TTC549 (cell line): Measurements from ENCODE around the gene MYOF.
"Not testable (repeated sequence)": the region's sequence is repeated elsewhere in the genome, so short reads cannot be mapped to it uniquely, and the experiment has no call there.

Experiments used
- FAIRE-seq: peaks from 2 replicates; lab custom pipeline; 2012; peaks lifted over from hg19 to GRCh38; lab: Jason Lieb, UNC

Gene MYOF

DNA sequence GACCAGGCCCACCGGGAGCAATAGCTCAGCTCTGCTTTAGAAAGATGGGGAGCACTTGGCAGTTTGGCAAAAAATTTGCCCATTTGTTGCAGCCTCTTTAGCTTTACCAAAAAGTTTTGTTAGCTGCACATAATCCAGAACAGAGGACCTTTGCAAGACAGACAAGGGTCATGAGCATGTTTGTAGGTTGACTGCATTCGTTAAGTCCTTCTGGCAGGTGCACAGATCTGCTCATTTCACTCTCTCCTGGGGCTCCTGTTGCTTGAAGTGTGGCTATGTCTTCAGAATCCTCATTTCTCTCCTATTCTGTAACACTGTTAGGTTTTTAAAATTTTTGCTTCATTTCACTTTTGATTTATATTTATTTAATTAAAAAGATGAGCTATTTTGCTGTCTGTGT, 96.8 kb downstream of the MYOF start:
- FAIRE-seq, result no peak

DNA sequence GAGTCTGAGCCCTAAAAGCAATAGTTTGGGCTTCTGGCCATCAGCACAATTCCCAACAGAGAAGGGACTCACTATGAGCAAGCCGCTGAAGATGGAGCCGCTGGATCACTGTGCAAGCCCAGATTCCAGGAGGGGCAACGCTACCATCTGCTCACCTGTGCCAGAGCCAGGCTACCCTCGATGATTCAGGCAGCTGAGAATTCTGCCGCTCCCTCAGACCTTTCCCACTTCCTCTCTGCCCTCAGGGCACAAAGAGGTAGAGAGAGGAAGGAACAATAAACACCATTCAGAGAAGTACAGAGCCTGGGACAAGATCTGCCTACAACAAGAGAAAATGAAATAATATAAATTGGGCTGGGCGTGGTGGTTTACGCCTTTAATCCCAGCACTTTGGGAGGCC, 98.1 kb downstream of the MYOF start:
- FAIRE-seq, result no peak

DNA sequence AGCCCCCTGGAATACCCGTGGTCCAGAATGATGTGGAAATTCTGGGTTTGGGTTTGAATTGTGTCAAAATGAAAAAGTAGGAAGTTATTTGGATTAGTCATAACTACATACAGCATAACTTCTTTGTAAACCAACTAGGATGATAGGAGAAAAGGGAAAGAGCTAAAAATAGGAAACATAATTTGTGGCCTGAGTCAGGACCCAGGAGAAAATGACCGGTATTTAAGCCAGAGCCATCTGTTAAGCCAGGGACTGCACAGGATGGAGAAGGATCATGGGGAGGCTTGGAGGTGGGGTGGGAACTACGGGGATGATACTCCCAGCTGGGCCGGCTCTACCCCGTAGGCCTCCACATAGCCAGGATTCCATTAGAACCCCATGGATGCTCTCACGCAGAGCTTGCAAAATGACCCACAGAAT, 98.6 kb downstream of the MYOF start:
- FAIRE-seq, result no peak

DNA sequence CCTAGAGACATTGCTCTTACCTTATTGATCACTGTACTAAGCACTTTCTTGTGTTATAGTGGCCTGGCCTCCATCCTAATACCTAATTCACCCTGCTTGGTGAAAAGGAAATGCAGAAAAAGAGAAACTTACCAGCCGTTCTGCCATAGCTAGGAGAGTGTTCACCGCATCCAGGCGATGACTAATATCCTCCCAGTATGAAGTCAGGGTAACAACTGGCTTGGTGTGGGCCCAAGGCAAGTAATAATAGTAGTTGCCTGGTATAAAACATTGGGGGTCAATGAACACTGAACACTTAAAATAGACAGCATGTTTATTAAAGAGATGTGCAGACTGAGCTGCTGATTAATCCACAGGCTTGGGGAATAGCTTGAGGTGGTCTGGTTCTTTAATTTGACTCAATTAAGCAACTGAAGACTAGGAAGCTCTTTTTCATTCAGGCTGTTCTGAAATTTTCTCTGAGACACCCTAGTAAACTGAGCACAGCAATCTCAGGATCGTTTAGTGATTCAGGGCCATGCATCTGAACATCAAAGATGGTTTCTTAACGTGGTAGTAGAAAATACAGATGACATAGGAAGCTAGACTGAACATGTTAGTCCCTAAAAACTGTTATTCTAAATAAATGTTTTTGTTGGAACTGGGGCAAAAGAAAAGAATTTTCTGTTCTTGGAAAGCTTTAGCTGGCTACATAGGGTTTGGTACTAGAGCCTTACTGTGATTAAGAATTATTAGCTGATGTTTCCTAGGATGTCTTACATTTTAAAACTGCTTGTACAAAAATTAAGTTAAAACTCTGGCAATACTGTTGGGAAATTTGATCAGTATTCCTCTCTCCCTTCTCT, 102.2 kb downstream of the MYOF start:
- FAIRE-seq, result no peak

DNA sequence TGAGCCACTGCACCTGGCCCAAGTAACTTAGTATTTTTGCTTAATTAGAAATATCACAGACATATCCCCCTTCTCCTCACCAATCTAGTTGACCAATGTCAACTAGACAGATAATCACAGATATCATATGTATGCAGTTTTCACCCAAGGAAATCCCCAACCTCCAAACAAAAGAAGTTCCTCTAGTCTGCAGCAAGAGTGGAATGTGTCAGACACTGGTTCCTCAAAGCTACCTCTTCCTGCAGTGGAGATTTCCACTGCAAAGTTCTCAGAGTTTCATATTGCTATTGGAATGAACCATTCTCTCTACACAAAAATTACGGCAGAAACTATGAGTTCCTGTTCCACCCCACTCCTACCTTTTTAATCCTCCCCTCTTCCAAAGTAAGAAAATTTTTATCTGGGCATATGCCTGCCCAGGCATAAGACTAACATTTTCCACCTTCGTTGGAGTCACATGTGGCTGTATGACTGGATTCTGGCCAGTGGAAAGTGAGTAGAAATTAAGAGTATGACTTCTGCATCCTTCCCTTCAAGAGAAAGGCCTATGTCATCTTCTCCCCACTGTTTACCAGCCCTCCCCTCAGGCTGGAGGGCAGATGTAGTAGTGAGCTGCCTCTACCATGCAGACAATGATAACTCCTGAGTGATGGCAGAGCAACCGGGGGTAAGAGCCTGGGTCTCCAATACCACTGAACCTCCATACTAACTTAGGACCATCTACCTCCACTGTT, 103.0 kb downstream of the MYOF start:
- FAIRE-seq, result no peak

DNA sequence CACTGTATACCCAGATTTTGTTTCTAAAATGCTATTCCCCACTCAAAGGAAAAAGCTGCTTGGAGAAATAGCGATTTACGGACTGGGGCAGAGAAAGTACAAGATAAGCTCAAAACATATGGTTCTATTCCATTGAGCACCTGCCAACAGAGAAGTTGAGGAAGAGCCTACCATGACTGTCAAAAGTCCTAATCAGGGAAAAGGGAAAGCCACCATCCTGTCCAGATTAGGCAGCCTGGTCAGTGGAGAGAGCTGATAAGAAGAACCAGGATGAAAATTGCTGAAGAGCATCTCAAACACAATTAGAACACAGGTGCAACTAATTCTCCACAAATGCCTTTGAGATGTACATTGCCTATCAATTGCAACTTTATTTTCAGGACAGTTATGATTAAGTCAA, 104.1 kb downstream of the MYOF start:
- FAIRE-seq, result no peak

DNA sequence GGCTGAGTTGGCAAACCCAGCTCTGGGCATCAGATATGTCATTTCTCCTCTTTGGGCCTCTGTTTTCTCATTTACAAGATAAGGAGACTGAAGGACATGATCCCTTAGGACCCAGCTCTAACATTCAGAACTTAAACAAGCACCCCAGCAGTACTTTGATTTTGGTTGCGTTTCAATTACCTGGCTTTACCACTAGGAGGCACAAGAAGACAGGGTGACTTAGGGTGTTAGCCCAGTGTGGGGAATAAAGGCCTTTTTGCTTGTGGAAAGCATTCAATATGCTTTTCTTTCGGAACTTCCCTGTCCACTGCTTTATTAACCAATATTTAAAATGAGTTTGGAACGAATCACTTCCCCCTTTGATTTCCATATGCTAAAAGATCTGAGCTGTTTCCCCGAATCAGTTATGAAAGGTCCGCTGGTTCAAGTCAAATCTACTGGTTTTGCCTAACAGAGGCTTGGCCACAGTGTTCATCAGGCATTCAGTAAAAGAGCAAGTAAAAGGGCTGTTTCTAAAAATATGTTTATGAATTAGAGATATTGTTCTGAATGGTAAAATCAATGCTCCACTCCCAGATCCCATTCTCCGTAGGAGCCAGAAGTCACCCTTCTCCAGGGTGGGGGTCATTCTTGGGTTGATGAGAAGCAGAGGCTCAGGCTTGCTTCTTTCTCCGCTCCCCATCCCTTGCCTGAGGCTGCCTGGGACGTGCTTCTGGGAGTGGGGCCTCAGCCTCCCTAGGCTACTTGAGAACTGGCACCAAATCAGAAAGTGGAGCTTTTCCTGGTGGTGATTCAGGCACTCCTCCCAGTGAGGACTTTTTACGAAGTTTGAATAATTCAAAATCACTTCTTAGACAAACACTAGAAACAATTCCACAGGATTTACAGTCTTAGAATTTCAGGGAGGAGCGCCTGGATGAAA, 105.5 kb downstream of the MYOF start:
- FAIRE-seq, result peak; percentile 60

DNA sequence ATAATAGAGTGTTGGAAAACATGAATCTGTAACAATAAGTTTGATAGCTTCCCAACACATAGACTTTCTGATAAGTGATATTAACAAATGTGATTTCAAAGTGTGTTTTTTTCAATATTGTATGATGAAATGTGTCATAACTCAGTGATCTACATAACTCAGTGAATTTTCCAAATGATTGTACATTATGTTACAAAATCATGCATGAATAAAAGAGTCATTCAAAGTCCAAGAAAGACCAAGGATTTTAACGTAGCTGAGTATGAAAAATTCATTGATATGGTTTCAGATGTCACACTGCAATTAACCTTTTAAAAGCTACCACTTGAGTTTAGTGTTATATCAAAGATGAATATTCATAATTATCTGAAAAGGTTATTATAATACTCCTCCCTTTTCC, 111.2 kb downstream of the MYOF start:
- no peak for FAIRE-seq

DNA sequence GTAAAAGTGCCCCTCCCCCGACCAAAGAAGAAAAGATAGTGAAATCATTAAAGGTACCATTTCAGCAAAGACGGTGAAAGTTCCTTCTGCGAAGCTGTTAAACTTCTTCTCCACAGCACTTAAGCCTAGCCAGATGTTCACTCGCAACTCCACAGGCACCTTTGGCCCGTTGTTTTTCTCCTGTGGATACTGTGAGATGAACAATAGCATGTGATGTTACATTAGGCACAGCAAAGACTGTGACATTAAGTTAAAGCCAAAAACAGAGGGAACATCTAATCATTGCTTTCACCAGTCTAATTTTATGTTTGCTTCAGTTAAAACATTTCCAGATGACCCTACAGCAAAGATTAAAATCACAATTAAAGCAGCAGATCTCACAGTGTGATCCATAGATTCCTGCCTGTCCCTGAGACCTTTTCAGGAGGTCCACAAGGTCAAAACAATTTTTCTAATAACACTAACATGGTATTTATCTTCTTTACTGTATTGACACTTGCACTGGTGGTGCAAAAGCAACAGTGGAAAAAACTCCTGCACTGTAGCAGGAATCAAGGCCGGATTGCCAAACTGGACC, 112.5 kb downstream of the MYOF start:
- FAIRE-seq, result no peak

DNA sequence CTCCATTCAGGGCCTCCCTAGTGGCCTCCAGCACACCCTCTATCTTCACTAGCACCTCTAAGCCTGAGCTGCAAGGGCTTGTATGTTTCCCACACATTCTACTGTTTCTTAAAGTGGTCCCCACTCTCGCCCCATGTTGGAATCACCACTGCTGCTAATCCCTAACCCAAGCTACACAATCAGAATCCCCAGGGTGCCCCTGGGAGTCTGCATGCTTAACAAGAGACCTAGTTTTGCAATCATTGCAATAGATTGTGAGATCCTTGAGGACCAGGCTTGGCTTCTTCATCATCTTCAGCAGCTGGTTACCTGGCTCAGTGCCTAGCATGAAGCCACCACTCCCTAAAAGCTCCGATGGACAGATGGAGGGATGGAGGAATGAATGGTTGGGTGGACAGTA, 113.9 kb downstream of the MYOF start:
- FAIRE-seq, result no peak

DNA sequence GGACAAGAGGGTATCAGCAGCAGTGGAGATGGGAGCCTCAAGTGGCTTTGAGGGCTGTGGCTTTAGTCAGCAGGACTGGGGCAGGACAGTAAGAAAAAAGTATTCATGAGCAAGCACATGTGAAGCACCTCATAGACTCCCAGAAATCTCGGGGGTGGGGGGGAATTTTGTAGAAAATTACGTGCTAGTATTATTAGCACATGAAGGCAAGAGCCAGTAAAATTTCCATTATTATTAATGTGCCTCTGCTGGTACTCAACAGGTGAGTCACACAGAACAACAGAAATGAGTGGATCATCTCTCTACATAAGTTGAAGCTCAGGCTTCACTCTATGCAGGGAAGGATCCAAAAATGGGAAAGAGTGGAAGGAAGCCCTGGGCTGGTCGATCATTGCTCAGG, 114.5 kb downstream of the MYOF start:
- FAIRE-seq, result no peak

DNA sequence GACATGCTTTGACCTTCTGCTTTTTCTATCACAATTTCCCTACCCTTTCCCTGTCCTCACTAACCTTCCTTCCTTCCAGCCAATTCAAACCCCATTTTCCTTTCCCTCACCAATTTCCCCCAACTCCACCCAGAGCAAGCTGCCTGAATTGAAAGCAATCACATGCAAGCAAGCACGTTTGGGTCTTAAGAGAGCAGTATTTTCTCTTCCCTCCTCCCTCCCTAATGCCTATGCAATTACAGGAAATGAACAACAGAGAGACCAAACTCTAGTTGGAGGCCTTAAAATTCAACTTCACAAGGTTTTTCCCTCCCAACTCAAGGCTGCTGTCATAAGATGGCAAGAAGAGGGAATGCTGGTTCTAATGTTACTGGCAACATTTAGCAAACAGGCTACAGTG, 117.2 kb downstream of the MYOF start:
- no peak for FAIRE-seq

DNA sequence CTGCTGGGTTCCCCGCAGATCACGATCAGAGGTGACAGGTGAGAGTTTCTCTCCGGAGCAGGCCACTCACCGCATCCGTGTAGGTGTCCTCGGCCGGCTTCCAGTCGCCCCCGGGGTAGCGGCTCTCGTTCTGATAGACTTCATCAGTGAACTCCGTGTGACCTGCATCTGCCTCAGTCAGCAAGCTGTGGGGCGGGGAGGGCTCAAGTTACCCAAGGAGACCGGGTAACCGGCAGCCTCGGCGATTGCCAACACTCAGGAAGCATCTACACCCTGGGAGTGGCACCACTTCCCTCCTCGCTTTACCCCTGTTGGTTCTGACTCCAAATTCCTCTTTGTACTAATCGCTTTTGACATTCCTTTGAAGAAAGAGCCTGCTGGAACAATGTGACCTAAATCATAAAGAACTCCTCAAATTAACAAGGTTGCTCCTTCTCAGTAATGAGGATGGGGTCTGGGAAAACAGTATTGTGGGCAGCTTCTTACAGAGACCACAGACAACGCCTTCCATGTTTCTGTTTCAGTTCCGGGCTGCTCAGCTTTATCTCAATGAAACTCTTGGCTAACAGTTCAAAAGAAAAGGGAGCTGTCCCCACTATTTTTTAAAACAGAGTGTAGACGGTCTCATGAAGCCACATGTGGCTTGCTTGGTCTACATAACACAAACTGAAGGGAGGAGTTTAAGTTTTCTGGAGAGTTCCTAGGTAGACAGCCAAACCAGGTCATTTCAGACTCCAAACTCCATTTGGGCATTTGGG, 118.1 kb downstream of the MYOF start:
- no peak for FAIRE-seq

DNA sequence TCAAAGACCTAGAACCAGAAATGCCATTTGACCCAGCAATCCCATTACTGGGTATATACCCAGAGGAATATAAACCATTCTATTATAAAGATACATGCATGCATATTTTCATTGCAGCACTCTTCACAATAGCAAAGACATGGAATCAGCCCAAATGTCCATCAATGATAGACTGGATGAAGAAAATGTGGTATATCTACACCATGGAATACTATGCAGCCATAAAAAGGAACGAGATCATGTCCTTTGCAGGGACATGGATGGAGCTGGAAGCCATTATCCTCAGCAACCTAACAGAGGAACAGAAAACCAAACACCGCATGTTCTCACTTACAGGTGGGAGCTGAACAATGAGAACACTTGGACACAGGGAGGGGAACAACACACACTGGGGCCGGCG, 123.7 kb downstream of the MYOF start:
- FAIRE-seq, result not testable (repeated sequence)

DNA sequence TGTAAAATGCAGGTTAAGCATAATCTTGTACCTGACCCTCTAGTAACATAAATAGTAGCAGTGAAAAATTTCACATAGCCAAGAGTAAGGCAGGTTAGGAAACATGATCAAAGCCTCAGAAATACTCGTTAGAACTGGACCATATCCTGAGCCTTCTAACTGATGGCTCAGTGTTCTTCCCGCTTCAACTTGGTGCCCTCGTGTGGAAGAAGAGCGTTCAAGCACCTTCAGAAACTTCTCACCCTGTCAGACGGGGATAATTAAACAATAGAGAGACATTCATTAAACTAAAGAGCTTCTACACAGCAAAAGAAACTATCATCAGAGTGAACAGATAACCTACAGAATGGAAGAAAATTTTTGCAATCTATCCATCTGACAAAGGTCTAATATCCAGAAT, 124.5 kb downstream of the MYOF start:
- FAIRE-seq, result peak; percentile 73

DNA sequence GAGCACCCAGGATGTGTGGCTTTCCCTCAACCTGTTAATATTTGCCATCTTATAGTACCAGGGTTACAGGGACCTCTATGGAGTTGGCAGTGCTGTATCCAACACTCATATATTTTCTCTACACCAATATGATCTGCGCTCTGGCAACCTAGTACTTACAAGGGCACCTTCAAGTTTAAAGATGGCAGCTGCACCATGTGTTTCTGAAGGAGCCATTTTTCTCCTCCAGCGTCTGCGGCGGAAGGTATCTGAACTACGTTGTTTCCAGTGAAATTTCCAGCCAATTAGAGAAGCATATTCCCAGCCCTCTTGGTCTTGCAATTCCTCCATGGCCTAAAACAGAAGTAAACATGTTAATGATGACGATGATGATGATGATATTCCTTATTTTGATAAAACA, 125.6 kb downstream of the MYOF start:
- FAIRE-seq, result no peak

DNA sequence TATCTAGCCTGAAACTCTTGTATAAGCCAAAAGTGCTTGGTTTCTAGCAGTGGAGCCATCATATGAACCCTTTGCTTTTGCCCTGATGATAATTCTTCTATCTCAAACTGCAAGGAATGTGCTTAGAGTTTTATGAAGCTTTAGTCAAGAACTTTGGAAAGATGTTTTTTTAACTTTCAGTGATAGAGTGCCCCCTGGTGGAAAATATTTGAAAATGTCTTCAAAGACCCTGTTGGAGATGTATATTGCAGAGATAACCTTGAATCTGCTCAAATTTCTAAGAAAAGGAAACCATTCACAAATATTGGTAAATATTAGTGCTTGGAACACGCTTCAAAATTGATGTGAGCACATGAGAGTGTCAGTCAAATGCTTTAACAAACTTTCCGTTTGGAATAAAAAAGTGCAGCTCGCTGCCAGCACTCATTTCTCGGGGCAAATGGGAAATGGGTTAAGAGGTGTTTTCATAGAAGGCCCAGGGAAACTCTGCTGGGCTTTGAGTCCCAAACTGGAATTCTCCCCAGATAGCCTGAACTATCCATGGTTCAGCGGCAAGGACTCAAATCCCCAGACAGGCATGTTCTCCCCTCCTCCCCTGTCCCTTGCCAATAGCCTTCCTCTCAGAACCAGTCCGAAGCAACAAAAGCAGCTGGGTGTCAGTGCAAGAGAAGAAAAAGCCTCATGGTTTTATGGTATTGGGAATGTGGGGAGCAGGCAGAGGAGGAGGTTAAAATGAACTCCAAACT, 129.3 kb downstream of the MYOF start:
- peak; percentile 90 for FAIRE-seq

DNA sequence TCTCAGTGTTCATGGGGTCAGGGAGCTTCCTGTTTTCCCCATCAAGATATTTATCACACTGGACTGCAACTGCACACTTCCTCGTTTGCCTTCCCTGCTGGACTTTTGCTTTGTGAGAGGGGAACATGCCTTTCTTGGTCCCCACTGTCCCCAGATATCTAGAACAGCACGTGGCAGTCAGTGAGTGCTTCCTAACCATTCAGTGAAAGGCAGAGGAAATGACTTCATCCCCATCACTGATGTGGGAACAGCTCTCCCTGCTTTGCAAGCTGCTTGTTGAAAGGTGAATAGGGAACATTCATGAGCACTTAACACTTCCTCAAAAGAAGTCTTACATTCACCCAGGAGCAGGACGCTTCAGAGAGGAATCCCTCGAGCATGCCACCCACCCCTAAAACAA, 135.4 kb downstream of the MYOF start:
- FAIRE-seq, result no peak

DNA sequence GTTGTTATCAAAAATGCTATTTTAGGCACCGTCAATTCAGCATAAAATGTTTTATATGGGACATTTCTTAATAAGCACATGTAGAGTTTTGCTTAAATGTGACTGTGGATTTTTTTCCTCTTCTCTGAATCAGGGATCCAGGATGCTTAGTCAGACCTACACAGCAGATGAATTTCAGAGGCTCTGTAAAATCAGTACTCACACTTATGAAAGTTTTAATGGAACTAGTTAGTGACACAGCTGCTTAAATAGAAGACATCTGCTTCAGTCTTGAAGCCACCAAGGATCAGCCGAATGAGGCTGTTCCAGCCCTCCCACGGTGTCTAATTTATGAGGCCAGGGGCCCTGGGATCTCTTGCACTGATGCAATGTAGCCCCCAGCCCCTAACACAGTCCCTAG, 136.0 kb downstream of the MYOF start:
- no peak for FAIRE-seq

DNA sequence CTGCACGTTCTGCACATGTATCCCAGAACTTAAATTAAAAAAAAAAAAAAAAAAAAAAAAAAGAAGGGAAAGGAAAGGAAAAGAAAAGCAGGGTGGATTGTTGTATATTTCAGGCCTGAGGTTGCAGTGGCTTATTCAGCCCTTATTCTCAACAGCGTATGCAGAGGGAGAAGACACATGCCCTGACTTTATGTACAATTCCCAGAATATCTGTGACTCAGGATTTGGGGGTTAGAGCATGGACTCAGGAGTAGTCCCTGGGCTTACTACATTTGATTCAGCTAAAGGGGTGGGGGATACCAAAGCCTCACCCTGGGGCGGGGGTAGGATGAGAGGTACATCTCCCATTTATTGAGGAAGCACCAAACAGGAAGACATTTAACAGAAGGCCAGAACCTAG, 137.4 kb downstream of the MYOF start:
- no peak for FAIRE-seq

DNA sequence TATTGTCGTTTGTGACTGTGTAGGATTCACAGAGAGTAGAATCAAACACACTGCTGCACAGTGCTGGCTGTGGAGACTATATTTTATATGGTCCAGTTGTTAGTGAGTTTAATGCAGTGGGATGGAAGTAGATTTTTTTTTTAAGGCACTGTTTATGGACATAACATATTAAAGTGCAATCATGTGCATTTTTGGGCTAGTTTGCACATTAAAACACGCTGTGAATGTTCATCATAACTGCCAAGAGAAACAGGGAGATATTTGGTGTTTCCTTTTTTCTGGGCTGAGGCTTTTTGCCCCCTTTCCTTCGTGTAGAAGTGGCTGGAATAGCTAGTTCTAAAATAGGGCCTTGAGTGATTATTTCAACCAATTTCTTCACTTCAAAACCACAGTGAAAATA, 139.2 kb downstream of the MYOF start:
- FAIRE-seq, result no peak
